Tibial nerve (tissue), 4 donors: ENCODE measurements around the gene AGTRAP. TPM values are rescaled to one million over a fixed set of nuclear protein-coding genes. Genes with fewer than 3 reads are reported as not detected.

Experiments
- DNase-seq, 2 donors: peaks; one replicate each; pipeline ENCODE4 v3.0.0-alpha.2; 2019; ENCODE audit warnings: low spot score in 2 of 2
- H3K27ac ChIP-seq, 4 donors: fragments of 200-600 bp; sonication (generic) in 3 of 4; one replicate each; pipeline ENCODE4 v1.5.1; 2017 to 2019; ENCODE audit warnings: mild to moderate bottlenecking in 1 of 4
- H3K27me3 ChIP-seq, 2 donors: fragments of 200-600 bp; sonication (generic) in 1 of 2; one replicate each; pipeline versions ENCODE4 v1.5.1 to v1.6.0; 2017 to 2019
- H3K36me3 ChIP-seq, 3 donors: fragments of 200-600 bp; sonication (generic); one replicate each; pipeline ENCODE4 v1.5.1; 2018 to 2019
- H3K4me1 ChIP-seq, 4 donors: fragments of 200-600 bp; sonication (generic) in 3 of 4; one replicate each; pipeline ENCODE4 v1.5.1; 2017 to 2019
- H3K4me3 ChIP-seq, 4 donors: fragments of 200-600 bp; sonication (generic) in 3 of 4; one replicate each; pipeline ENCODE4 v1.5.1; 2017 to 2019; ENCODE audit warnings: mild to moderate bottlenecking in 1 of 4, moderate library complexity in 1 of 4
- H3K9me3 ChIP-seq, 4 donors: fragments of 200-600 bp; sonication (generic) in 3 of 4; one replicate each; pipeline ENCODE4 v1.5.1; 2017 to 2019
- CTCF ChIP-seq, 5 experiments: fragments of 200-600 bp in 3 of 5; fragments of 450-650 bp in 2 of 5; sonication (generic) in 3 of 5; IDR thresholded peaks; one replicate each; pipeline ENCODE4 v1.5.1; 2016 to 2019; ENCODE audit warnings: antibody characterized with exemption in 5 of 5, mild to moderate bottlenecking in 3 of 5, moderate library complexity in 2 of 5
- EP300 ChIP-seq, 2 donors: sonication (generic); formaldehyde crosslinking; IDR thresholded peaks; one replicate each; pipeline ENCODE4 v1.6.1; 2017; ENCODE audit warnings: antibody characterized with exemption in 2 of 2, mild to moderate bottlenecking in 1 of 2
- POLR2A ChIP-seq, 2 donors: fragments of 450-650 bp; IDR thresholded peaks; one replicate each; pipeline ENCODE4 v1.6.1; 2017; ENCODE audit warnings: antibody characterized with exemption in 2 of 2, mild to moderate bottlenecking in 2 of 2, moderate library complexity in 2 of 2
- WGBS, 2 donors: methylation state at CpG; one replicate each; pipeline ENCODE4 v1.1.5; 2018; 5-methylcytosine and 5-hydroxymethylcytosine counted together
- total RNA-seq, 4 donors: library from RNA; depleted of rRNA; stranded (reverse); fragments of >200 nt; gene quantifications; one replicate each; pipeline ENCODE4 v1.1.0, GENCODE V29; 2016

The AGTRAP gene
- total RNA-seq, 4 donors from 2014 or later: 35.6 to 118 (median 76.0) TPM

- Histone ChIP-seq H3K27me3 (no peaks in the 10 kb centered on the region), H3K4me3 (no peak overlapping the region), H3K4me1 (peaks cover 0 to 72% (median 39%) of the 10 kb centered on the region in 4 donors), H3K36me3 (no peaks in the 10 kb centered on the region), H3K9me3 (no peaks in the 10 kb centered on the region), H3K27ac (peak overlapping the region in 3 of 4 donors; percentile 79 to 97 (median 88))
- 93% methylated on average over 3 of the region's 3 CpGs for WGBS, 2 donors
- DNase-seq: no peak
- TF ChIP-seq CTCF (IDR thresholded peaks at IDR 0.05) (no peak), EP300 (IDR thresholded peaks at IDR 0.05) (no peak), POLR2A (IDR thresholded peaks at IDR 0.05) (no peak)
Measured at GRCh38 chr1:11733306-11733705, 2.6 kb upstream of the AGTRAP start.

- TF ChIP-seq EP300 (IDR thresholded peaks at IDR 0.05) (no peak), POLR2A (IDR thresholded peaks at IDR 0.05) (no peak), CTCF (IDR thresholded peaks at IDR 0.05) (no peak)
- no peaks in the 10 kb centered on the region for H3K9me3 ChIP-seq
- no peaks in the 10 kb centered on the region for H3K27me3 ChIP-seq
- H3K27ac ChIP-seq: peak overlapping the region; percentile 88 to 98 (median 92)
- no peaks in the 10 kb centered on the region for H3K36me3 ChIP-seq
- WGBS, 2 donors: 25 to 28% methylated on average over 4 of the region's 4 CpGs
- peaks cover 0 to 75% (median 32%) of the 10 kb centered on the region in 4 donors for H3K4me1 ChIP-seq
- no peak for DNase-seq
- H3K4me3 ChIP-seq: peak overlapping the region; percentile 72 to 96 (median 88)
Measured at GRCh38 chr1:11735531-11735853, 444 bp upstream of the AGTRAP start.

GRCh38 chr1:11736746-11737639, 1.1 kb downstream of the AGTRAP start:
- Histone ChIP-seq H3K27me3 (no peaks in the 10 kb centered on the region), H3K9me3 (no peaks in the 10 kb centered on the region), H3K36me3 (no peaks in the 10 kb centered on the region), H3K4me3 (peak overlapping the region; percentile 72 to 96 (median 88)), H3K27ac (peak overlapping the region; percentile 88 to 98 (median 92)), H3K4me1 (peaks cover 0 to 73% (median 24%) of the 10 kb centered on the region in 4 donors)
- DNase-seq: peak; percentile 37 to 44
- 9 to 15% methylated on average over 15 of the region's 15 CpGs for WGBS, 2 donors
- TF ChIP-seq EP300 (IDR thresholded peaks at IDR 0.05): peak in 1 of 2 donors; percentile 51
- no peak for TF ChIP-seq CTCF (IDR thresholded peaks at IDR 0.05)

- Histone ChIP-seq H3K4me1 (peaks cover 0 to 65% (median 17%) of the 10 kb centered on the region in 4 donors), H3K4me3 (no peak overlapping the region), H3K27ac (peak overlapping the region in 1 of 4 donors; percentile 98), H3K36me3 (peaks cover 0 to 6% (median 0%) of the 10 kb centered on the region in 3 donors), H3K27me3 (no peaks in the 10 kb centered on the region), H3K9me3 (no peaks in the 10 kb centered on the region)
- no peak for TF ChIP-seq POLR2A (IDR thresholded peaks at IDR 0.05)
- TF ChIP-seq CTCF (IDR thresholded peaks at IDR 0.05): no peak
- no peak for TF ChIP-seq EP300 (IDR thresholded peaks at IDR 0.05)
- WGBS, 2 donors: 74 to 77% methylated on average over 2 of the region's 2 CpGs
- DNase-seq: no peak
Measured at GRCh38 chr1:11738096-11738495, 2.2 kb downstream of the AGTRAP start.

GRCh38 chr1:11738783-11739182, 2.8 kb downstream of the AGTRAP start:
- no peak for TF ChIP-seq EP300 (IDR thresholded peaks at IDR 0.05)
- TF ChIP-seq POLR2A (IDR thresholded peaks at IDR 0.05): no peak
- no peak for TF ChIP-seq CTCF (IDR thresholded peaks at IDR 0.05)
- Histone ChIP-seq H3K4me3 (no peak overlapping the region), H3K27ac (peak overlapping the region in 1 of 4 donors; percentile 98), H3K36me3 (peaks cover 0 to 6% (median 0%) of the 10 kb centered on the region in 3 donors), H3K27me3 (no peaks in the 10 kb centered on the region), H3K9me3 (no peaks in the 10 kb centered on the region), H3K4me1 (peaks cover 0 to 61% (median 17%) of the 10 kb centered on the region in 4 donors)
- no peak for DNase-seq
- 71 to 72% methylated on average over 6 of the region's 6 CpGs for WGBS, 2 donors
